ENCODE data around the gene ARAP3.

GRCh38 chr5:141633871-141634561 is 48.0 kb downstream of the ARAP3 start:
- no peak for TF ChIP-seq EZH2phosphoT487 (IDR thresholded peaks at IDR 0.05; ENCODE audit: low read depth)
- TF ChIP-seq CTCF (IDR thresholded peaks at IDR 0.05; ENCODE audit: low read depth, low read length) = no peak
